GM18517 (cell line): ENCODE measurements around the gene BMAL1.
"Not testable (repeated sequence)": the region's sequence is repeated elsewhere in the genome, so short reads cannot be mapped to it uniquely, and the experiment has no call there.

ENCODE experiments used
- ATAC-seq: cut with Tn5 transposase; IDR thresholded peaks from one replicate; pipeline ENCODE4 v1.9.1; 2021; ENCODE audit warnings: mild to moderate bottlenecking, moderate library complexity; ENCODE audit not compliant: unreplicated experiment

The BMAL1 gene

DNA sequence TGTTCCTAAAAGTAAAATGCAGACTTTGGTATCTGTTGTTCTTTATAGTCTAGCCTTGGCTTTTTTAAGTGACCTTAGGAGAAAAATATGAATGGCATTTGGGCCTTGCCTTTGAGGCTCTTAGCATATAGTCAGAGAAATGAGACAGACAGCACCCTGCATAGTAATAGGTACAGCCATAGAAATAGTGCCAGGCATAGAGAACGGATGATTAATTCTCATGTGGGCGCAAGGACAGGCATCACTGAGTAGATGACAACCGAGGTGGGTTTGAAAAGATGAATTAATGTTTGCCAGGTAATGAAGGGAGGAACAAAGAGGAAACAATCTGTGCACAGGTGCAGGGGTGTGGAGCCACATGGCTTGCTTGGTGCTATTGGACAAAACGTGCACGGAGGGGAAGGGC lies 90.5 kb downstream of the BMAL1 start:
- no peak for ATAC-seq

DNA sequence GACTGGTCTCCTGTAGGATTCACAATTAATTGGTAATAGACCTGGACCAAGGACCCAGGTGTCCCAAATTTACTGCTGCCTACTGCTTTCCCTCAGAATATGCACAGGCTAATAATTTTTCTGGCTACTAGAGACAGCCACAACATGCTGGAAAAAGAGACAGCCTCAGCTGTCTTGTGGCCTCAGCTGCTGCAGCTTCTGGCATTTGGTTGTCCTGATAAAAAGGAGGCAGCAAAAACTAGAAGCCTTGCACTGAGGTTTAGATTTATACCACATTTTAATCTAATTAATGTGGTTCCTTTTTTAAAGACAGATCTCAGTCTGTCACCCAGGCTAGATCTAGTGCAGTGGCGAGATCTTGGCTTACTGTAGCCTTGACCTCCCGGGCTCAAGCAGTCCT lies 95.6 kb downstream of the BMAL1 start:
- no peak for ATAC-seq

DNA sequence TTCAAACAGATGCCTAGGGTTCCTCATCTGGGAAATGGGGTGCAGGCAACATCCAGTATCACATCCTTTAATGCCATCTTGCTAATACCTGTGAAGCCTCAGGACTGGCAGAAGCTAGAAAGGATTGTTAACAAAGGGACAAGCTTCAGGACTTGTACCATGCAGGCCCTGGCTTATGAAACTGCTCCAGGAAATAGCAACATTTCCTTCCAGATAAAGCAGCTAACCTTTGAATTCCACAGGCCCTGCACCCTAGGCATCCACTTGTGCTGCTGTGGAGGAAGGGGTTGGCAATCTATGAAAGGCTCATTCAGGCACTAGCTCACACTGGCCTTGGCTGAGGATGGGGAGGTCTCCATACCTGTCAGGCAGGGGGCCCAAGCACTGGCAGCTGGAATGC lies 98.2 kb downstream of the BMAL1 start:
- no peak for ATAC-seq

- ATAC-seq = no peak
Observed at GRCh38 chr11:13376402-13376801, 98.8 kb downstream of the BMAL1 start.

DNA sequence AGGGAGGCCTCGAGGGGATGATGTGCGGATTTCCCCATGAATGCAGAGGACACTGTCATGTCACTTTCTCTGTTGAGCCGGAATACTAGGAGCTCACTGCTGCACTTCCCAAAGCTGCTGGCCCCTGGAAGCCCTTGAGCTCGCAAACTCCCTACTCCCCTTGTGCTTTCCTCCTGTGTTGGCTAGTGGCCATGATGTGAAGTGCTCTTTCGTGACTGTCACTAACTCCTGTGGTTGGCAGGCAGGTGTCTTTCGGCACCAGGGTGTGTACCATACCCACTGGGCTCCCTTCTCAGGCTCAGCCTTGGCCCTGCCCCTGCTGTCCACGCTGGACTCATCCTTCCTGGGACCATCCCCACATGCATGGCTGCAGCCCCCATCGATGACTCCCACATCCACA lies 99.2 kb downstream of the BMAL1 start:
- no peak for ATAC-seq

GRCh38 chr11:13378316-13378715 lies 100.7 kb downstream of the BMAL1 start:
- ATAC-seq = no peak

DNA sequence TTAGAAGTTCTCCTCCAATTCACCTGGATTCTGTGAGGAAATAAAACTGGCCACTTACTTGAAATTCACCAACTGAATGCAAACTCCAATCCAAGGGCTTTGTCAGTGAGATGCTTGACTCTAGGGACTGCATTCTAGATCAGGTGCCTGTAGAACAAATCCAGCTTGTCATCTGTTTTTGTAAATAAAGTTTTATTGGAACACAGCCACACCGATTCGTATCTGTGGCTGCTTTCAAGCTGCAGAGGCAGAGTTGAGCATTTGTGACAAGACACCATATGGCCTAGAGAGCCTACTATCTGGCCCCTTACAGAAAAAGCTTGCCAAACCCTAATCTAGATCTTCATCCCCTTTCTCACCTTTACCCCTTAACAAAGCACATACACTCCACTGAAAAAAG lies 103.1 kb downstream of the BMAL1 start:
- ATAC-seq = no peak

- ATAC-seq = no peak
Observed at GRCh38 chr11:13382751-13383150, 105.2 kb downstream of the BMAL1 start.

DNA sequence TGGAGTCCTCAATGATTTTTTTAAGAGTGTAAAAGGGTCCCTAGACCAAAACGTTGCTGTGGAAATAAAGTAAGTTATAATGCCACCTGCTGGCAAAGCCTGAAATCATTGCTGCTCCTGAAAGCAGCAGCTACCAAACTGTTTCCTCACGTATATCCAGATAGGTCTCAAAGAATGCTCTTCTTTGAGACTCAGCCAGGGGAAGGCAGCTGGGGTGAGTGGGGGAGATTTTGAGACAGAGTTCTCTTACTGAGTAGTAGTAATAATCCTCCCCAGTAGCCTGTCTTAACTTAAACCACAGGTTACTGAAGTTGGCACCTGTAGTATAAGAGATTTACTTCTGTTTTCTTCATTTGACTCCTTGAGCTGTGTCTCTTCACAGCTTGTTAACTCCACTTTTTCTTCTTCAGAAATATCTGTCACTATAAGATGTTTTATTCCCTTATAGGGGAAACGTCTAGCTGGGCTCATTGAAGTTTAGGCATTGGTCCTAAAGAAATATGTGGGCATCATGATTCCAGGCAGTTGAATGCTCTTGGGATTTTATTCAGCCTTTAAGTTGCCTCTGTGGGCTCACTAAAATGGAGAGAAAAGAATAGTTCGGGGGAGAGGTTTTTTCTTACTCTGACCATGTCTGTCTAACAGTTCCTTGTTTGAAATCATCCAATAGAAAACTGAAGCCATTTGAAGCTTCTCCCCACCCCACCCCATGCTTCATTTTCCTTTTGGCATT lies 107.5 kb downstream of the BMAL1 start:
- no peak for ATAC-seq

GRCh38 chr11:13386567-13386966 lies 109.0 kb downstream of the BMAL1 start:
- no peak for ATAC-seq

- ATAC-seq = no peak
Observed at GRCh38 chr11:13388741-13389140, 111.2 kb downstream of the BMAL1 start.

DNA sequence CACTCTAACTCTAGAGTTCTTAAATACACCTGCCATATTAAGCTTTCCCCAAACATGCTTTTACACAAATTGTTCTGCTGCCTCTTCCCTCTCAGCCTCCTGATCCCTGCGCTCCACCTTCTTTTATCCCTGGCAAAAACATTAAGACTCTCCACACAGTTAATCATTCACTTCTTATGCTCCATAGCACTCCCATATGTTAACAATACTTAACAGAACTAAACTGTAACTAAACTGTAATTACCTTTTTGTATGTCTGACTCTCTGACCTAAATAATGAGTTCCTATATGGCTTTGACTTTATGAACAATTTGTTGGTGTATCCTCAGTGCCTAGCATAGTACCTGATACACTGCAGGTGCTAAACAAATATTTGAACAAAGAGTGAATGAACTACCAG lies 113.6 kb downstream of the BMAL1 start:
- no peak for ATAC-seq

DNA sequence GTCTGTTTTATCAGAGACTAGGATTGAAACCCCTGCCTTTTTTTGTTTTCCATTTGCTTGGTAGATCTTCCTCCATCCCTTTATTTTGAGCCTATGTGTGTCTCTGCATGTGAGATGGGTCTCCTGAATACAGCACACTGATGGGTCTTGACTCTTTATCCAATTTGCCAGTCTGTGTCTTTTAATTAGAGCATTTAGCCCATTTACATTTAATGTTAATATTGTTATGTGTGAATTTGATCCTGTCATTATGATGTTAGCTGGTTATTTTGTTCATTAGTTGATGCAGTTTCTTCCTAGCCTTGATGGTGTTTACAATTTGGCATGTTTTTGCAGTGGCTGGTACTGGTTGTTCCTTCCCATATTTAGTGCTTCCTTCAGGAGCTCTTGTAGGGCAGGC lies 120.7 kb downstream of the BMAL1 start:
- not testable (repeated sequence) for ATAC-seq

DNA sequence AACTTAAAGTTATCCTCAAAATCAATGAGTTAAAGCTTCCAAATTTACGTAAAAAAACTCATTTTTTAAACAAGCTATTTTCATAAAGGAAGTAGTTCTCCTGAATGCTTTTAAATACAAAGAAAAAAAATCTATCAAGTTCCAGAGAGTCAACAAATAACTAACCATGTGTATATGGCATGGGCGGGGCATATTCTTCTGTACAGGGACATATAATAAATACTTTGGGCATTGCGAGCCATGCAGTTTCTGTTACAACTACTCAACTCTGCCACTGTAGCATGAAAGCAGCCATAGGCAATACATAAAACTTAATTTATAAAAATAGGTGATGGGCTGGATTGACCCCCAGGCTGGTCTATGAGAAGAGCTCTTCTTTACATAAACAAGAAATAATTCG lies 127.6 kb downstream of the BMAL1 start:
- no peak for ATAC-seq

DNA sequence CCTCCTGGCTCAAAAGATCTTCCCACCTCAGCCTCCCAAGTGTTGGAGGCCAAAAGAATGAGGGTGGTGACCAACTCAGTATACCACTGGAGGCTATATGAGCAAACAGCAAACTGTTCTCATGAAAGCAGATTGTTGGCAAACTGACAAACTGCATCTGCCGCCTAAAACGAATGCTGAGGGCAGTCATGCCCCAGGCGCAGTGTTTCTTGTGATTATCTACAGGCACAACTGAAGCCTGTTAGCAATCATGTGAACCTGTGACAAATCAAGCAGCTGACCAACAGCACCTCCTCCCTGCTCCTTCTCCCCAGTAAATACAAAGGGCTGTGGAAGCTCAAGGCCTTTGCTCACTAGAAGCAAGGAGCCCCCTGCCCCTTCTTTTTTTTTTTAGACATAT lies 137.6 kb downstream of the BMAL1 start:
- ATAC-seq = no peak

DNA sequence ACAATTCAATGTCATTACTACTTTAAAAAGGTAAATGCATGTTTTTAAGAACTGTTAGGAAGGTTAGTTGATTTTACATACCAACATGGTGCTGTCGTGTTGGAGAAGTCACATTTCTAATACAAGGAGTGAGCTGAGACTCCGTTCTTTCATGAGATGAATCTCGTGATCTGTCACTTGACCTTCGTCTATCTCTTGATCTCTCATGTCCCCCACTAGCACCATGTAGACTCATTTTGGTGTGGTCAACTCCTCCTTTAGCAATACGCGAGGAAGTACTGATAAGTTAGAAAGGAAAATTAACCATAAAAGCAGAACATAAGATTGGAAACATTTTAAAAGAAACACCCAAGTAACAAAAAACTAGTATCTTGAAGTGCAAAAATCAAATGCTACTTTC lies 144.0 kb downstream of the BMAL1 start:
- no peak for ATAC-seq

- ATAC-seq = no peak
Observed at GRCh38 chr11:13423372-13423771, 145.8 kb downstream of the BMAL1 start.

GRCh38 chr11:13427440-13427839 lies 149.8 kb downstream of the BMAL1 start:
- no peak for ATAC-seq

DNA sequence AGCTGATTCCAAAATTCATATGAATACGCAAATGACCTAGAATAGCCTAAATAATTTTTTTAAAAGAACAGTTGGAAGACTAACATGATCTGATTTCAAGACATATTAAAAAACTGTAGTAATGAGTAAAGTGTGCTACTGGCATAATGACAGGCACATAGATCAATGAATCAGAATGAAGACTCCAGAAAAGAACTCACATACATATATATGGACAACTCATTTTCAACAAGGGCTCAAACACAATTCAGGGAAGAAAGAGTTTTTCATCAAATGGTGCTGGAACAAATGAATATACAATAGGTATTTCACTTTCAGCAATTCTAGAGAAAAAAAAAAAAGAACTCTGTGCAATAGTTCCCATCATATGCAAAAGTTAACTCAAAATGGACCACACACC lies 151.7 kb downstream of the BMAL1 start:
- ATAC-seq = no peak

DNA sequence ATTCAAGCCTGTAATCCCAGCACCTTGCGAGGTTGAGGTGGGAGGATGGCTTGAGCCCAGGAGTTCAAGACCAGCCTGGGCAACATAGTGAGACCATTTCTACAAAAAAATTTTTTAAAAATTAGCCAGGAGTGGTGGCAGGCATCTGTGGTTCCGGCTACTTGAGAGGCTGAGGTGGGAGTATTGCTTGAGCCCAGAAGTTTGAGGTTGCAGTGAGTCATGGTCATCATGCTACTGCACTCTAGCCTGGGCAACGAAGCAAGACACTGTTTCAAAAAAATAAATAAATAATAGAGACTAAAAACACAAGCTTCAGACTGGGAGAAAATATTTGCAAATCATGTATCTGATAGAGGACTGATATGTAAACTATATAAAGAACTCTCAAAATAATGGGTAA lies 152.2 kb downstream of the BMAL1 start:
- ATAC-seq = no peak

GRCh38 chr11:13433437-13433836 lies 155.8 kb downstream of the BMAL1 start:
- ATAC-seq = no peak

- ATAC-seq = no peak
Observed at GRCh38 chr11:13434247-13435205, 156.9 kb downstream of the BMAL1 start.
